H9 (cell line): ENCODE results near the gene ASMTL. TPM values are rescaled to one million over a fixed set of nuclear protein-coding genes. Genes with fewer than 3 reads are reported as not detected.

Source experiments
- DNase-seq: peaks from one replicate; pipeline ENCODE4 v3.0.0-alpha.2; 2017
- H2AFZ ChIP-seq: one replicate; pipeline ENCODE4 v1.6.1; 2013; ENCODE audit warnings: mild to moderate bottlenecking, low read length, control low read depth, moderate library complexity
- H2AK5ac ChIP-seq: 2 replicates; pipeline ENCODE4 v1.6.1; 2013; ENCODE audit warnings: low read length, control low read depth, mixed read lengths; ENCODE audit not compliant: insufficient read length
- H2BK120ac ChIP-seq: one replicate; pipeline ENCODE4 v1.6.1; 2013; ENCODE audit warnings: low read depth, mild to moderate bottlenecking, low read length, control low read depth, inconsistent platforms; ENCODE audit not compliant: poor library complexity, severe bottlenecking
- H2BK12ac ChIP-seq: 2 replicates; pipeline ENCODE4 v1.6.1; 2013; ENCODE audit warnings: low read length, control low read depth, mixed read lengths, low read depth; ENCODE audit not compliant: insufficient read length
- H2BK15ac ChIP-seq: 2 replicates; pipeline ENCODE4 v1.6.1; 2013; ENCODE audit warnings: low read depth, low read length, control low read depth
- H2BK20ac ChIP-seq: one replicate; pipeline ENCODE4 v1.6.1; 2013; ENCODE audit warnings: low read depth, mild to moderate bottlenecking, low read length, control low read depth, inconsistent platforms; ENCODE audit not compliant: poor library complexity, severe bottlenecking
- H2BK5ac ChIP-seq: 2 replicates; pipeline ENCODE4 v1.6.1; 2013; ENCODE audit warnings: low read length, control low read depth, mixed read lengths; ENCODE audit not compliant: insufficient read length
- H3K14ac ChIP-seq: 2 replicates; pipeline ENCODE4 v1.6.1; 2013; ENCODE audit warnings: low read length, control low read depth; ENCODE audit not compliant: insufficient read depth
- H3K18ac ChIP-seq: 2 replicates; pipeline ENCODE4 v1.6.1; 2013; ENCODE audit warnings: low read depth, mild to moderate bottlenecking, mixed read lengths, low read length, control low read depth; ENCODE audit not compliant: insufficient read length
- H3K23ac ChIP-seq: 2 replicates; pipeline ENCODE4 v1.6.1; 2013; ENCODE audit warnings: low read length, control low read depth, mixed read lengths, low read depth; ENCODE audit not compliant: insufficient read length
- H3K23me2 ChIP-seq: 2 replicates; pipeline ENCODE4 v1.6.1; 2013; ENCODE audit warnings: low read depth, mild to moderate bottlenecking, mixed read lengths, low read length, control low read depth; ENCODE audit not compliant: insufficient read length, poor library complexity, severe bottlenecking
- H3K27ac ChIP-seq: 2 replicates; pipeline ENCODE4 v1.5.1; 2013; ENCODE audit warnings: low read length, control low read depth, mixed read lengths, low read depth; ENCODE audit not compliant: insufficient read length
- H3K27me3 ChIP-seq: 2 replicates; pipeline ENCODE4 v1.6.1; 2013; ENCODE audit warnings: low read length, control low read depth, inconsistent platforms; ENCODE audit not compliant: insufficient read depth
- H3K4ac ChIP-seq: 2 replicates; pipeline ENCODE4 v1.6.1; 2013; ENCODE audit warnings: low read depth, mild to moderate bottlenecking, control low read depth, inconsistent platforms, low read length, moderate library complexity
- H3K4me1 ChIP-seq: 2 replicates; pipeline ENCODE4 v1.6.1; 2013; ENCODE audit warnings: low read length, control low read depth, inconsistent platforms; ENCODE audit not compliant: insufficient read depth
- H3K4me2 ChIP-seq: 2 replicates; pipeline ENCODE4 v1.6.1; 2013; ENCODE audit warnings: low read length, control low read depth, mixed read lengths; ENCODE audit not compliant: insufficient read length, insufficient read depth
- H3K56ac ChIP-seq: 2 replicates; pipeline ENCODE4 v1.6.1; 2013; ENCODE audit warnings: low read depth, mild to moderate bottlenecking, mixed read lengths, low read length, control low read depth; ENCODE audit not compliant: insufficient read length
- H3K79me1 ChIP-seq: 2 replicates; pipeline ENCODE4 v1.6.1; 2013; ENCODE audit warnings: low read depth, mild to moderate bottlenecking, moderate library complexity, low read length, control low read depth, inconsistent platforms; ENCODE audit not compliant: insufficient read depth, poor library complexity, severe bottlenecking
- H3K79me2 ChIP-seq: 2 replicates; pipeline ENCODE4 v1.6.1; 2013; ENCODE audit warnings: low read length, control low read depth, inconsistent platforms; ENCODE audit not compliant: insufficient read depth
- H3K9ac ChIP-seq: 2 replicates; pipeline ENCODE4 v1.6.1; 2013; ENCODE audit warnings: low read length, control low read depth, mixed read lengths; ENCODE audit not compliant: insufficient read length; ENCODE audit errors: extremely low read depth
- H3K9me3 ChIP-seq: one replicate; pipeline ENCODE4 v1.6.1; 2013; ENCODE audit warnings: low read depth, low read length, inconsistent platforms; ENCODE audit not compliant: control insufficient read depth
- H3T11ph ChIP-seq: one replicate; pipeline ENCODE4 v1.6.1; 2013; ENCODE audit warnings: mild to moderate bottlenecking, low read length, control low read depth, inconsistent platforms
- H4K20me1 ChIP-seq: one replicate; pipeline ENCODE4 v1.6.1; 2013; ENCODE audit not compliant: control insufficient read depth, insufficient read length, insufficient read depth
- H4K5ac ChIP-seq: 2 replicates; pipeline ENCODE4 v1.6.1; 2013; ENCODE audit warnings: low read depth, mild to moderate bottlenecking, mixed read lengths, low read length, control low read depth; ENCODE audit not compliant: insufficient read length
- H4K8ac ChIP-seq: replicated peaks from 2 replicates; pipeline ENCODE4 v1.6.1; 2013; ENCODE audit warnings: low read length, control low read depth, mixed read lengths, low read depth; ENCODE audit not compliant: insufficient read length
- H4K91ac ChIP-seq: 2 replicates; pipeline ENCODE4 v1.6.1; 2013; ENCODE audit warnings: low read depth, mild to moderate bottlenecking, moderate library complexity, mixed read lengths, low read length, control low read depth; ENCODE audit not compliant: insufficient read length
- H3K27ac Mint-ChIP-seq, 3 experiments: 2 replicates in 2 of 3; 3 replicates in 1 of 3; pipeline ENCODE4 v1.8.0; 2020 to 2021; ENCODE audit warnings: mixed read lengths in 3 of 3, mild to moderate bottlenecking in 1 of 3, moderate library complexity in 1 of 3
- H3K27me3 Mint-ChIP-seq: 2 replicates; pipeline ENCODE4 v1.8.0; 2021; ENCODE audit warnings: low read depth, mild to moderate bottlenecking, moderate library complexity, mixed read lengths
- H3K36me3 Mint-ChIP-seq, 3 experiments: 2 replicates in 2 of 3; 3 replicates in 1 of 3; pipeline ENCODE4 v1.8.0; 2020 to 2021; ENCODE audit warnings: low read depth in 3 of 3, mixed read lengths in 3 of 3; ENCODE audit not compliant: insufficient read depth in 1 of 3
- H3K4me1 Mint-ChIP-seq, 2 experiments: 2 replicates each; pipeline ENCODE4 v1.8.0; 2020; ENCODE audit warnings: mixed read lengths in 2 of 2
- H3K4me3 Mint-ChIP-seq, 2 experiments: 2 replicates in 1 of 2; 3 replicates in 1 of 2; pipeline ENCODE4 v1.8.0; 2020 to 2021; ENCODE audit warnings: mild to moderate bottlenecking in 2 of 2, mixed read lengths in 2 of 2, moderate library complexity in 1 of 2
- H3K9me3 Mint-ChIP-seq, 2 experiments: 2 replicates in 1 of 2; 3 replicates in 1 of 2; pipeline ENCODE4 v1.8.0; 2020; ENCODE audit warnings: mild to moderate bottlenecking in 2 of 2, mixed read lengths in 2 of 2, moderate library complexity in 1 of 2
- CTCF ChIP-seq: fragments of 200-600 bp; sonication (generic); conservative IDR thresholded peaks from 3 replicates; pipeline ENCODE4 v1.8.0; 2021; ENCODE audit warnings: antibody characterized with exemption, mild to moderate bottlenecking
- WGBS: extraction: QIAGEN DNeasy Blood & Tissue Kit; methylation state at CpG from one replicate; pipeline ENCODE4 v1.1.7; 2013; ENCODE audit warnings: missing lambda C conversion rate, low lambda C conversion rate, mixed read lengths; ENCODE audit not compliant: insufficient read length; ENCODE audit errors: extremely low coverage; 5-methylcytosine and 5-hydroxymethylcytosine counted together
- total RNA-seq: library from RNA; stranded (reverse); gene quantifications from 2 replicates; pipeline ENCODE4 v1.2.1, GENCODE V29; 2021

The ASMTL gene
- total RNA-seq, 1 experiment from 2014 or later: 59.8 TPM

DNA sequence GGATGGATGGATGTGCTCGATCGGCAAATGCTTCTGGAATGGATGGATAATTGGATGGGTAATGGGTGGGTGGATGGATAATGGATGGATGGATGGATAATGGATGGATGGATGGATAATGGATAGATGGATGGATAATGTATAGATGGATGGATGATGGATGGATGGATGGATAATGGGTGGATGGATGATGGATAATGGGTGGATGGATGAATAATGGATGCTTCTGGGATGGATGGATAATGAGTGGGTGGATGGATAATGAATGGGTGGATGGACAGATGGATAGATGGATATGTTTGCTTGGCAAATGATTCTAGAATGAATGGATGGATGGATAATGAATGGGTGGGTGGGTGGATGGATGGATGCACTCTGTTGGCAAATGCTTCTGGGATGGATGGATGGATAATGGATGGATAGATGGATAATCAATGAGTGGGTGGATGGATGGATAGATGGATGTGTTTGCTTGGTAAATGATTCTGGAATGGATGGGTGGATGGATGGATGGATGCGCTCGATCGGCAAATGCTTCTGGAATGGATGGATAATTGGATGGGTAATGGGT lies 57.0 kb downstream of the ASMTL start:
- Histone ChIP-seq H3K4ac (no peak overlapping the region), H2AFZ (no peak overlapping the region), H3K27me3 (no peaks in the 10 kb centered on the region), H3K18ac (no peak overlapping the region), H3K4me1 (no peaks in the 10 kb centered on the region; the same call in 1 of the 2 replicates), H4K8ac (no peak overlapping the region), H2AK5ac (no peak overlapping the region), H3K14ac (no peak overlapping the region), H2BK15ac (no peak overlapping the region), H3K79me2 (peaks cover 10% of the 10 kb centered on the region; the same call in 1 of the 2 replicates), H3K23me2 (peaks cover 8% of the 10 kb centered on the region), H2BK20ac (no peak overlapping the region), H3K27ac (no peak overlapping the region), H3K79me1 (peaks cover 13% of the 10 kb centered on the region), H3K9me3 (no peaks in the 10 kb centered on the region), H3K4me2 (no peak overlapping the region), H3K9ac (no peak overlapping the region), H3K23ac (no peak overlapping the region), H3T11ph (no peak overlapping the region), H2BK12ac (no peak overlapping the region), H4K5ac (no peak overlapping the region), H4K91ac (no peak overlapping the region), H4K20me1 (peaks cover 2% of the 10 kb centered on the region), H2BK120ac (no peak overlapping the region), H3K56ac (no peak overlapping the region), H2BK5ac (no peak overlapping the region)
- Mint-ChIP-seq H3K4me3 (peak overlapping the region; percentile 1 to 92; a peak in 4 of 5 replicates), H3K4me1 (peaks cover 24 to 32% of the 10 kb centered on the region in 2 experiments), H3K27me3 (no peaks in the 10 kb centered on the region; the same call in 1 of the 2 replicates), H3K27ac (no peak overlapping the region; a peak in 2 of 7 replicates), H3K9me3 (peaks cover 3 to 4% of the 10 kb centered on the region in 2 experiments; a peak in 3 of 5 replicates), H3K36me3 (peaks cover 24 to 57% (median 32%) of the 10 kb centered on the region in 3 experiments)
- TF ChIP-seq CTCF: no peak
- DNase-seq: no peak
- no CpG with 5 or more reads among the region's 5 CpGs for WGBS
